Tibial artery (tissue), 4 donors: ENCODE measurements around the gene MAP2K5.

Source experiments
- DNase-seq, 2 donors: peaks; one replicate each; pipeline ENCODE4 v3.0.0-alpha.2; 2019
- H3K27ac ChIP-seq, 2 donors: fragments of 200-600 bp; sonication (generic) in 1 of 2; 1 replicate in 1 of 2; 2 replicates in 1 of 2; pipeline ENCODE4 v1.5.1; 2018 to 2019; ENCODE audit warnings: mild to moderate bottlenecking in 1 of 2
- H3K27me3 ChIP-seq, 2 donors: fragments of 200-600 bp; sonication (generic) in 1 of 2; one replicate each; pipeline versions ENCODE4 v1.5.1 to v1.6.0; 2016 to 2019
- H3K36me3 ChIP-seq, 3 donors: fragments of 200-600 bp; sonication (generic) in 2 of 3; one replicate each; pipeline ENCODE4 v1.5.1; 2016 to 2019; ENCODE audit warnings: mild to moderate bottlenecking in 2 of 3
- H3K4me1 ChIP-seq, 4 donors: fragments of 200-600 bp; sonication (generic) in 2 of 4; 1 replicate in 3 of 4; 2 replicates in 1 of 4; pipeline ENCODE4 v1.5.1; 2016 to 2019
- H3K4me3 ChIP-seq, 2 donors: fragments of 200-600 bp; sonication (generic) in 1 of 2; 1 replicate in 1 of 2; 2 replicates in 1 of 2; pipeline ENCODE4 v1.5.1; 2018 to 2019; ENCODE audit warnings: mild to moderate bottlenecking in 2 of 2
- H3K9me3 ChIP-seq, 3 donors: fragments of 200-600 bp; sonication (generic) in 1 of 3; one replicate each; pipeline ENCODE4 v1.5.1; 2016 to 2019
- CTCF ChIP-seq, 2 experiments: fragments of 200-600 bp in 1 of 2; fragments of 450-650 bp in 1 of 2; IDR thresholded peaks; one replicate each; pipeline ENCODE4 v1.5.1; 2017 to 2019; ENCODE audit warnings: antibody characterized with exemption in 2 of 2, mild to moderate bottlenecking in 1 of 2, moderate library complexity in 1 of 2
- intact Hi-C: fragments of 100-400 bp; cut with DNase I; formaldehyde crosslinking; loops from one replicate; pipeline ENCODE4 v1.15.0; 2023; ENCODE audit warnings: low total_unique reads

The MAP2K5 gene

DNA sequence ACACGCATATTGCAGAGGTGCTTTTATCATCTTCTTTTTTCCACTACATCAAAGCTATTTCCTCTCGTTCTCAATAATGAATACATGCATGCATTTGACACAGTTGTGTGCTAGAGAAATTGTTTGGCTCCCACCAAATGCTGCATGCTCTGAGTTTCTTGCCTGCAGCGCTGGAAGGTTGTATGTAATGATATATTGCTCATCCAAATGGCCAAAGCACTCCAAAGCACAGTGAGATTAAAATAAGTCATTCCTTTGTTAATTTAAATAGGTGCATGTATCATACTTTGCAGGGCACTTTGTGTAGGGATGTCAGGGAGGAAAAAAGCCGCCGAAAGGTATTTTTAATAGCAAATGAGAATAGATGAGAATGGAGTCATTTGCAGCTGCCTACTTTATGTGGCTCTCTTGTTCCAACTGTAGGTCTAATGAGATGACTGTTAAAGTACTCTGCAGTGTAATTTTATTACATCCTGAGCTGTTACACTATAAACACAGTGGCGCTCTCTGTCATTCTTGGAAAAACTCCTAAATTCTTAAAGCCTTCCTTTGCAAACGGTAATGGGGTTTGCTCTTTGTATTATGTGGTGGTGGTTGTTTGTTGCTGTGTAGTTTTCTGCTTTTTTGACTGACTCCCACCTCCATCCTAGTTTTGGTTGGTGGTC, 225.9 kb downstream of the MAP2K5 start:
- intact Hi-C loops, result no loop called here
- no peak for DNase-seq
- Histone ChIP-seq H3K4me3 (no peak overlapping the region), H3K27me3 (no peaks in the 10 kb centered on the region), H3K27ac (no peak overlapping the region), H3K4me1 (no peaks in the 10 kb centered on the region), H3K9me3 (no peaks in the 10 kb centered on the region), H3K36me3 (peaks cover 0 to 18% (median 5%) of the 10 kb centered on the region in 3 donors)
- TF ChIP-seq CTCF (IDR thresholded peaks at IDR 0.05), result no peak

DNA sequence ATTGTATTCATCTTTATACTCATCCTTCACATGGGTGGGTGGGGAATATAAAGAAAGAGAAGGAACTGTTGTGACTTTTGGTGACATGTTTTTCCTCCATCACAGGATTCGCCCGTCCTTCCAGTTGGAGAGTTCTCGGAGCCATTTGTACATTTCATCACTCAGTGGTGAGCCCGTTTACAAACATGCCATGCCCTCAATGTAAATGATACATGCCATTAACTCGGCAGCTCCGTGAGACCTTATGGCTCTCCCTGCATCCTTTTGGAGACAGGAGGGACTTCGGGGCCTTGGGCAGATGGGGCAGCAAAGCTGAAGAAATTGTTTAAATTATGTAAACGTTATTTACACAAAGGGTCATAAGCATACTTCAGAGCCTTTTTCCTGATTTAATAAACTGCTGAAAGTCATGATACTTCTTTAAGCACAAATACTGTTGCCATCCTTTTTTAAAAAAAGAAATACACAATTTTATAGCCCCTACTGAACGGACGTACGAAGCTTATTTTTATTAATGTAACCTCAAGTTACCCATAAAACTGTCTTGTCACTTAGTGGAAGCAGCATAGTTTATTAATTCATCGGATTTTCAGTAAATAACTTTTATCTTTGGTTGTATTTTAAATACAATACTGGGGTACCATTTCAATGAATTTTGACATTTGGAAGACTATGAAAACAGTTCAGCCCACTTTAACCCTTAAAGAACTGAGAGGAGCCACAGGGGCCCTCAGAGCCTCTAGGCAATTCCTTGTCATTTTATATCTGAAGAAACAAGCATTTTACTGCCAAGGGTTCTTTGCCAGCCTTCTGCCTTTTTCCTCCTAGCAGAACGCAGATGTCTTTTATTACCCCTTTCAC, 227.2 kb downstream of the MAP2K5 start:
- Histone ChIP-seq H3K4me3 (no peak overlapping the region), H3K27me3 (no peaks in the 10 kb centered on the region), H3K36me3 (peaks cover 0 to 23% (median 5%) of the 10 kb centered on the region in 3 donors), H3K4me1 (no peaks in the 10 kb centered on the region), H3K27ac (no peak overlapping the region), H3K9me3 (no peaks in the 10 kb centered on the region)
- DNase-seq, result no peak
- no peak for TF ChIP-seq CTCF (IDR thresholded peaks at IDR 0.05)
- intact Hi-C loops, result no loop called here

DNA sequence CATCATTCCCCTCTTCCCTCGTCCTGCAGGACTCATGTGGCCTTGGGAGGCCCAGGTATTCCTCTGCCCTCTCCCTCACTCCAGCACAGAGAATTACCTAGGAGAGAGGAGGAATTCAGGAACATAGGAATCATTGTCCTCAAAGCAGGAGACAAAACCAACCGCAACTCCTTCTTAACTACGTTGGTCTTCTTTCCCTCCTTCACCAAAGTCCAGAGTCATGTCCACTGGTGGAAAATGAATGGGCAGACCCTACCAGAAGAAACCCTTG, 227.8 kb downstream of the MAP2K5 start:
- Histone ChIP-seq H3K9me3 (no peaks in the 10 kb centered on the region), H3K36me3 (peaks cover 0 to 23% (median 3%) of the 10 kb centered on the region in 3 donors), H3K4me1 (no peaks in the 10 kb centered on the region), H3K4me3 (no peak overlapping the region), H3K27ac (no peak overlapping the region), H3K27me3 (no peaks in the 10 kb centered on the region)
- intact Hi-C loops, result no loop called here
- TF ChIP-seq CTCF (IDR thresholded peaks at IDR 0.05), result no peak
- DNase-seq, result no peak

DNA sequence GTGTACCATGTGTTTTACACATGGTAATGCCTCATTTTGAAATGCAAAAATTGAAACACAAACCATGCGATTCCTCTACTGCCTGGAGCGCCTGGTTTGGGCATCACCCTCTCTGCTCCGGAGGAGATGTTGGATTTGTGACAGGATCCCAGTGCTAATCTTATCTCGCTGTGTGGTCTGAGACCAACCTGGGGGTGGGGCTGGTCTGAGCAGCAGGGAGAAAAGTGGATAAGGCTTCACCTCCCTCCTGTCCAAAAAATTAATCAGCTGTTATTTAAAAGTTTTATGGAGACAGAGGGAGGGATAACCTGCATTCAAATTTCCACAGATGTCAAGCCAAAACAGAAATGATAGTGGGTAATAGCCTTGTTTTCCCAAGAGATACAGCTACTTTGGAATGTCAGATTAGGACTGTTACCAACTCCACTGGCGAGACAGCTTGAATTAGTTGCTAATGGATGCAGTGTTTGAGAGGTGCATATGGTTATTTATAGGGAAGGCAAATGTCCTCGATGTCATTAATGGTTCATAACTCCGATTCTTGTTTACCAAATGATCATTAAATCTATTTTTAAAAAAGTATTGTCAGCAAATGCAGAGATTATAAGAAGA, 228.8 kb downstream of the MAP2K5 start:
- Histone ChIP-seq H3K36me3 (peaks cover 0 to 23% (median 0%) of the 10 kb centered on the region in 3 donors), H3K4me1 (no peaks in the 10 kb centered on the region), H3K27ac (no peak overlapping the region), H3K4me3 (no peak overlapping the region), H3K27me3 (no peaks in the 10 kb centered on the region), H3K9me3 (no peaks in the 10 kb centered on the region)
- intact Hi-C loops, result no loop called here
- no peak for DNase-seq
- no peak for TF ChIP-seq CTCF (IDR thresholded peaks at IDR 0.05)

- TF ChIP-seq CTCF (IDR thresholded peaks at IDR 0.05), result no peak
- Histone ChIP-seq H3K27me3 (no peaks in the 10 kb centered on the region), H3K4me1 (no peaks in the 10 kb centered on the region), H3K27ac (no peak overlapping the region), H3K36me3 (peaks cover 0 to 23% (median 0%) of the 10 kb centered on the region in 3 donors), H3K4me3 (no peak overlapping the region), H3K9me3 (no peaks in the 10 kb centered on the region)
- intact Hi-C loops, result no loop called here
- no peak for DNase-seq
Measured at GRCh38 chr15:67774626-67775025, 232.1 kb downstream of the MAP2K5 start.
